22Rv1 (cell line): Measurements from ENCODE around the gene ENPP1.

ENCODE experiments used
- H3K27ac ChIP-seq: fragments of 450-650 bp; 2 replicates; pipeline ENCODE4 v1.5.1; 2017
- ZFX ChIP-seq: fragments of 450-650 bp; IDR thresholded peaks from 2 replicates; pipeline ENCODE4 v1.6.1; 2017; ENCODE audit warnings: antibody characterized with exemption, borderline replicate concordance
- TF ChIP-seq, protein P1 (sequence below): fragments of 450-650 bp; IDR thresholded peaks from 2 replicates; pipeline ENCODE4 v1.5.1; 2017; ENCODE audit warnings: mild to moderate bottlenecking

The ENPP1 gene

DNA sequence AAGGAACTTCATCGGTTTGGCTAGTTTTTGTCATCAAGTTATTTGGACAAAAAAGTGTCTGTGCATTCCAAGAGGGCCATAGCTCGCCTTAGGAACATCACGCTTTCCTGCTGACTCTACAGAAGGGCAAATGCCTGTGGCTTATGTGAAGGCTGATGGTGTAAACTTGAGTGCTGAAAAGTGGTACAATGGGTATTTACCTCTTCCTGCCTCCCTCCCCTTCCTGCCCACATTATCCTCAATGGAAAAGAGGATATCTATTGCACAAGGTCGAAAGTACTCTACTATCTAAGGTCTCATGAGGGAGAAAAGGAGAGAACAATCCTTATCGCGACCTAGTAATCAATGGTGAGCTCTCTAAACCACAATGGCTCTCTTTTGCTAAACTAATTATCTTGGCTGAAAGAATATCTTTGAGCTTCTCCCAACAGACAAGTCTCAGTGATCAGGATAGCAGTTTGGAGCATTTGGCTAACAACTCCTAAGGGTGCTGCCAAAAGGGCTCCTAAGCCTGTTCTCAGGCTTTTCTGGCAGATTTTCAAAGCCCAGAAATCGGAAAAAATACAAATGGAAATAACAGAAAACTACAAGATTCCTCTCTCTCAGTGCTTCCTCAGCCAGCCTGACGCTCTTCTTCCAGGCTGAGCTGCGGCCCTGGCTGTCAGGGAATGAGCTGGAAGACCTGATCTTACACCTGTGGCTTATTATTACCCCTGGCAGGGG, 42.6 kb upstream of the ENPP1 start:
- H3K27ac ChIP-seq, result no peak overlapping the region
- TF ChIP-seq, protein P1, sequence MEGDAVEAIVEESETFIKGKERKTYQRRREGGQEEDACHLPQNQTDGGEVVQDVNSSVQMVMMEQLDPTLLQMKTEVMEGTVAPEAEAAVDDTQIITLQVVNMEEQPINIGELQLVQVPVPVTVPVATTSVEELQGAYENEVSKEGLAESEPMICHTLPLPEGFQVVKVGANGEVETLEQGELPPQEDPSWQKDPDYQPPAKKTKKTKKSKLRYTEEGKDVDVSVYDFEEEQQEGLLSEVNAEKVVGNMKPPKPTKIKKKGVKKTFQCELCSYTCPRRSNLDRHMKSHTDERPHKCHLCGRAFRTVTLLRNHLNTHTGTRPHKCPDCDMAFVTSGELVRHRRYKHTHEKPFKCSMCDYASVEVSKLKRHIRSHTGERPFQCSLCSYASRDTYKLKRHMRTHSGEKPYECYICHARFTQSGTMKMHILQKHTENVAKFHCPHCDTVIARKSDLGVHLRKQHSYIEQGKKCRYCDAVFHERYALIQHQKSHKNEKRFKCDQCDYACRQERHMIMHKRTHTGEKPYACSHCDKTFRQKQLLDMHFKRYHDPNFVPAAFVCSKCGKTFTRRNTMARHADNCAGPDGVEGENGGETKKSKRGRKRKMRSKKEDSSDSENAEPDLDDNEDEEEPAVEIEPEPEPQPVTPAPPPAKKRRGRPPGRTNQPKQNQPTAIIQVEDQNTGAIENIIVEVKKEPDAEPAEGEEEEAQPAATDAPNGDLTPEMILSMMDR, result no peak
- no peak for TF ChIP-seq ZFX

DNA sequence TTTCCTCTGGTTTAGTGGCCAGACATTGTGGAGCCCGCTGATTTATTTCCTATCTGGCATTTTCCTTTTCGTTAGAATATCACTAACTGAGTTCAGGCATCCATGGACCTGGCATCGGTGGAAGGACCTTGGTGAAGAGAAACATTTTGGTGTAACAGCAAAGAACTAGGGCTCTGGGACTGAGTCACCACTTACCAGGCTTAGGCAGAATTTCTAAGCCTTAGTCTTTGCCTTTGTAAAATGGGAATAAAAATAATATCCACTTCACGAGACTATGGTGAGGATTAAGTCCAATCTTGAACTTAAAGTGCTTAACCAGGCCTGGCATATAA, 42.0 kb upstream of the ENPP1 start:
- TF ChIP-seq, protein P1, result no peak
- no peak for TF ChIP-seq ZFX
- H3K27ac ChIP-seq, result no peak overlapping the region

DNA sequence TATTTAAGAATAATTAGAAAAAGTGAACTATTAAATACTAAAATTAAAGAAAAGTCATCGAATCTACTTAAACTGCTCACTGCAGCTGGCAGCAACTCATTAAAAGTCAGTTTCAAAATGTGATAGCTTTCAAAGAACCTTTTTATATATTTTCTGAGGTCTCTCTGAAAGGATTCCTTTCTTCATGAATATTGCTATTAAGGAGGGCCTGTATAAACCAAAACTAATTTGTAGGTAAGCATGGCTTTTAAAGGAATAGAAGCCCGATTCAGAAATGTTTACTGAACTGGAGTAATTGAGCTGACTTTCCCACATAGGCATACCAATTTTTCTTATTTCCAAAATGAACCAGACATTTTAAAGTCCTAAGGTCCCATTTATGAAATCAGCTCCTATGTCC, 41.2 kb upstream of the ENPP1 start:
- TF ChIP-seq, protein P1, result no peak
- TF ChIP-seq ZFX, result no peak

DNA sequence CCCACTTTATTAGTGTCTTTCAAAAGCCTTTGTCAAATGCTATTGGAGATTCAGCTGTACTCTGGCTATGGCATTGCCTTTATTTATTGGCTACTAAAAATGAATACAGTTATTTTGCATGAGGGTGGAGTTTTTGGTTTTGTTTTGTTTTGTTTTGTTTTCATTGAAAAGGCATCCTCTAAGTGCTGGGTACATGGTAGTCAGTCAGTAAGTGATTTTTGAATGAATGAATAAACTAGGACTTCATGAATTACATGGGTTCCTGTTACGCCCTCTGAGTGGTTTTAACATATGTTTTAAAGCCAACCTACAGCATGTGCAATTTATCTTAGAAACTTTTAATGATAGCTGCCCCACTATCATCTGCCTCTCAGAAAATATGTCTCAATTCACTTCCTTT, 38.9 kb upstream of the ENPP1 start:
- TF ChIP-seq, protein P1, result no peak
- no peak for TF ChIP-seq ZFX
- no peak overlapping the region for H3K27ac ChIP-seq

More for the DNA sequence above, 41.2 kb upstream of the ENPP1 start:
- no peak overlapping the region for H3K27ac ChIP-seq

DNA sequence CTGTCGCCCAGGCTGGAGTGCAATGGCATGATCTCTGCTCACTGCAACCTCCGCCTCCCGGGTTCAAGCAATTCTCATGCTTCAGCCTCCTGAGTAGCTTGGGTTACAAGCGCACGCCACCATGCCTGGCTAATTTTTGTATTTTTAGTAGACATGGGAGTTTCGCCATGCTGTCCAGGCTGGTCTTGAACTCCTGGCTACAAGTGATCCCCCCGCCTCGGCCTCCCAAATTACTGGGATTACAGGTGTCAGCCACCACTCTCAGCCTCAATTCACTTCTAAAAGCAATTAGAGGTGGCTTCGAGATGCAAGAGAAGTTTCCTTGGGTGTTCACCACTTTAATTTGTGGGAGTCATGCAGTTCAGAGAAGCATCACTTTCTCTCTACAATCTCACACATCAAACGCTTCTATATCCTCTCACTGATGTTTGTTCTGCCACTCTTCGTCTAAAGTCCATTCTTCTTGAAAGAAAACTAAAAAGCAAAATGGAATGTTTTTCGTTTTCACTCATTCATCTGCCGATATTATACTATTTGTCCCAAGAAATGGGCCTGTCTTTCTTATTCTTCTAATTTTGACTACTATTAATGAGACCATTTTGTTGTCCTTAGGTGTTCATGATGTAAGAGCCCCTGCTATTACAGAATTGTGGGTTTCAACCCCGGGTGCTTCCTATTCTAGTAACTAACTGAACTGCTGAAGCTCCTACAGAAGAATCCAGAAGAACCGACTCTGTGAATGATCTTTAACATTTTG, 38.3 kb upstream of the ENPP1 start:
- no peak for TF ChIP-seq ZFX
- TF ChIP-seq, protein P1, result no peak
- no peak overlapping the region for H3K27ac ChIP-seq

DNA sequence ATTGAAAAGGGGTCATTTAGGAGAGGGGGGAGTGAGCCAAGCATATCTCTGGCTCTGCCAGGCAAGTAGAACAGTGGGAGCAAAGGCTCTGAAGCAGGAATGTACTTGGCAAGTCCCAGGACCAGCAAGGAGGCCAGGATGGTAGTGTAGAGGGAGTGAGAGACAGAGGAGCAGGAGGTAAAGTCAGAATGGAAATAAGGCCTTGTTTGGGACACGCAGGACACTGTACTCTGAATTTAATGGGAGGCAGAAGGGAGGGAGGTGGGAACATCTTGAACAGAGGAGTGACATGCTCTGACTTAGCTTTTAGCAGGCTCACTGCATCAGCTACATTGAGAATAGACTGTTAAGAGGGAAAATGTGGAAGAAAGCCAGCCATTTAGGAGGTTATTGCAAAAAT, 37.0 kb upstream of the ENPP1 start:
- TF ChIP-seq, protein P1, result no peak
- TF ChIP-seq ZFX, result no peak
- H3K27ac ChIP-seq, result no peak overlapping the region

DNA sequence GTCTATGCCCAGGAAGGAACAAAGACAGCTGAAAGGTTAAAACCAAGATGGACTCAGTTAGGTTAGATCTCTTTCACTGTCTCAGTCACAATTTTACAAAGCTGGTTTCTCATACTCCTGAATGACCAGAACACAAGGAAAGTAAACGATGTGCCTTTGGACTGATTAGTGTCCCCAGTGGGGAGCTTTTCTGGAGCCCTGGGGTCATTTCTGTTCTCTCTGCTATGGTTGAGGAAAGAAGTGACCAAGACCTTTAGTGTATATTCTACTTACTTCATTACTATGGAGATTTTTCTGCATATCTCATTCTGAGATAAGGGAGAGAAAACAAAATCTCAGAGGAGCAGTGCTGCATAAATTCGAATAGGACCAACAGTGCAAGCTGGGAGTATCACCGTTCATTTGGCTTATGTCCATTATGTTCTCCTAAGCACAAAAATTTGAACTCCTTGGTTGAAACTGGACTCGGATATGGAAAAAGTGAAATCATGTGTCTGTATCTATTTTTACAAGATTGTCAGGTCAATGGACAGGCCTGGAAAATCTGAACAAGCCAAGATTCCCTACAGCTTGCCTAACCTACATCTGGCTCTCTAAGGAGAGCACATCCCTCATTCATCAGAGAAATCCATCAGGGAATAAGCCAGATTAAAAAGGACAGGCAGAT, 34.4 kb upstream of the ENPP1 start:
- TF ChIP-seq, protein P1, result no peak
- TF ChIP-seq ZFX, result no peak
- no peak overlapping the region for H3K27ac ChIP-seq
